Kidney capillary endothelial cell (primary cell): ENCODE data around the gene PRDM1.
"Not testable (repeated sequence)": the region's sequence is repeated elsewhere in the genome, so short reads cannot be mapped to it uniquely, and the experiment has no call there.

Source experiments
- DNase-seq: peaks from one replicate; pipeline ENCODE4 v3.0.0-alpha.2; 2018; ENCODE audit warnings: low spot score

Gene PRDM1

DNA sequence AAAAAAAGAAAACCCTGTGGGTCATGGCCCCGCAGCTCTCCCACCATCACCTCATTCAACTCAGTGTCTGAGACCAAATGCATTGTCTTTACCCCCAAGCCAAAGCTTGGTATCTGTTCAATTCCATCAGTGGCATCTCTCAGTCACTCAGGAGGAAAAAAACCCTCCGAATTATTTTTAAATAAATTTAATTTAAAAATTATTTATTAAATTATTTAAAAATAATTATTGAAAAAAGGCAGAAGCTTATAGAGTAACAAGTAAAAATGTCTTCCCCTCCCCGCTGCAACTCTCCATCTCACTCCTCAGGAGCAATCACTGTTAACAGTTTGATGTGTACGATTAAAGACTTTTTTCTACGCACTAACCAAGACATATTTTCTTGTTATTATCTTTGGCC is 50.7 kb downstream of the PRDM1 start:
- no peak for DNase-seq

DNA sequence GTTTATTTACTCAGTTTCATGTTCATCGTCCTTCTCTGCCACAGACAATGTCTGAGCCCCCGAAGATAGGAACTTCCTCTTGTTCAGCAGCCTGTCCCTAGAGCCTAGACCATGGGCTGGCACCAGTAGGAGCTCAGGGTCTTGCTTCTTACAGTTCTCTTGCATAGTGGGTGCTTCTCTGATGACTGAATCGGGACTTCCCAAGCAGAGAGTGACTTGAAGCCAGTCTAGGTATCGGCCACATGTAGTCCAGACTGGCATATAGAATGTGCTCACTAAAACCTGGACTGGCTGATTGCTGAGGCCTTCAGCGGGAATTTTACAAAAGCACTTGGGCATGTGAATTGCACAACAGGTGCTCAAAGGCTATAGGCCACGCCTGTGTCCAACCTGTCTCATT is 52.0 kb downstream of the PRDM1 start:
- no peak for DNase-seq

DNA sequence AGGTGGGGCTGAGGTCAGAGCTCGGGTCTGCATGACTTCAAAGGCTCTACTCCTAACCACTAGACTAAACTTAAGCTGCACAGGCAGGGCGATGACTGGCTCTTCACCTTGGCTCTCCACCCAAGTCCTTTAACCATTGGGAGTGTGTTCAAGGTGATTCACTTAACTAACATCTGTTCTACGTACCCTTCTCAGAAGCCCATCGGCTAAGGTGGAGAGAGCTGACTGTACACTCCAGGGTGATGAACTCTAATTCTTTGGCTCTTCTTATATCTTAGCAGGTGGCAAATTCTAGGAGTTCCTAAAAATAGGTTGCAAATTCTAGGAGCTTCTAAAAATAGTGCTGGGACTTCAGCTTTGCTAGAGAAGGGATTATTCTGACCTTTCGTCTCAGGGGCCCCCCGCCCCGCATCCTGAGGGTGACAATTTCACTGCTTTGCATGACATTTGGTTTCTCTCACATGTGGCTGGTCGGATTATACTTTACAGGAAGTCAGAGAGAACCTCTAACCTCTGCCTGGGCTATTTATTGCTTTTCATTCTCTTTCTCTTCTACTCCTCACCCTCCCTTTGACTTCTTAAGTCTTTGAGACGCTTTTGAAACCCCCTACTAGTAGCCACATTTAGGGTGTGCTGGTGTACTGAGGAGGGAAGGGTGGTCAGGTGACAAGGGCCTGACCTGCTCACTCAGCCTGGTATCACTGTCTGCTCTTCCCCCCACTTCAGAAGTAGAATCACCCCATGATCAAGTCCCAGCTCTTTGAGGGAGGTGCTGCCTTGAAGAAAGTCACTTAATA is 55.5 kb downstream of the PRDM1 start:
- DNase-seq, result no peak

DNA sequence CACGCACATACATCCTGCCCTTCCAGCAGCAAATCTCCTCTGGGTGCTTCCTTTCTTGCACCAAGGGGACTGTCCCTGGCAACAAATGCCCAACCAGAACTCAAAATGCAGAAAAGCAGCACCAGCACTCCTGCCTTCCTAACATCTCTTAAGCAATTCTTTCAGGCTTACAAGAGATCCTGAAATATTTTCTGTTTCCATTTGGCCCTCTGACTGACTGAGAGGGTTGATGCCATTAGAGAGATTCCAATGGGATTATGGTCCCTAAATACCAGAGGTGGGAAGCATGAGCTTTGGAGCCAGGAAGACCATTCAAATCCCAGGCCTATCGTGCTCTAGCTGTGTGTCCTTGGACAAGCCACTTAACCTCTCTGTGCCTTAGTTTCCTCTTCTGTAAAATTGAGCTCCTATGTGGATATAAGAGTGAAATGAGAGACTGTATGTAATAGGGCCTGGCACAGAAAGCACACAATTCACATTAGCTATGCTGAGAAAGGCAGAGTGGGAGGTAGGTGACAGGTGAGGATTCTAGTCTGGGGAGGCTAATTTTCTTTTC is 56.8 kb downstream of the PRDM1 start:
- no peak for DNase-seq

DNA sequence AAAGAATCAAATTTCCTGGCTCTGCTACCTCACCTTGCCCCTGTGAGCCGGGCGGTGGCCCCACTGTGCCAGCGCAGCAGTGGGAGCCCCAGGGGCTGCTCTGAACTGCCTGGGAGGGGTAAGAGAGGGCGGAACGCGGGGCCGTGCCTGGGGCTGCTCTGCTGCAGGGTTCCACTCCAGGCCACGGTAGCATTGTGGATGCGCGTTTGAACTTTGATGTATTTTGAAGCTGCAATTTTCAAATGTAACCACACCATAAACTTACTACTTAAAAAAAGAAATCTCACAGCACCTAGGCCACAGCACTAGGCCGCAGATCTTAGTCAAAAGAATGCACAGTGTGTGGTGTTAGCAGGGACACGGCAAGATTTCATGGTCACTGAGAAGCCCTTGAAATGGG is 57.5 kb downstream of the PRDM1 start:
- DNase-seq, result no peak

DNA sequence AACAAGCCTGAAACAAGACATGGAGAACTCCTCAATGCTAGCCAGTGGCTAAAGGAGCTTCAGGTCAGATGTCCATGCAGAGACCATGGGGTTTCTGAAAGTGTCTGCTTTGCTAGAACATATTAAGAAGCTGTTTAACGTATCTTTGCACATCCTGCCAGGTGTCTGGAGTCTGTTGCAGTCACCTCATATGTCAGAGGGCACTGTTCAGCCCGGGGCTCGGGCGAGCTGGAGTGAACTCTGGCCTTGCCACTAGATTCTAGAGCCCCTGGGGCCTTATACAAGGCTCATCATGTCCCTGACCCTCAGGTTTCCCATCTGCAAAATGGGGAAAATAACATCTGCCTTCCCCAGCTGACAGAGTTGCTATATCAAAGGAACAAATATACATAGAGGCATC is 59.0 kb downstream of the PRDM1 start:
- DNase-seq, result no peak

DNA sequence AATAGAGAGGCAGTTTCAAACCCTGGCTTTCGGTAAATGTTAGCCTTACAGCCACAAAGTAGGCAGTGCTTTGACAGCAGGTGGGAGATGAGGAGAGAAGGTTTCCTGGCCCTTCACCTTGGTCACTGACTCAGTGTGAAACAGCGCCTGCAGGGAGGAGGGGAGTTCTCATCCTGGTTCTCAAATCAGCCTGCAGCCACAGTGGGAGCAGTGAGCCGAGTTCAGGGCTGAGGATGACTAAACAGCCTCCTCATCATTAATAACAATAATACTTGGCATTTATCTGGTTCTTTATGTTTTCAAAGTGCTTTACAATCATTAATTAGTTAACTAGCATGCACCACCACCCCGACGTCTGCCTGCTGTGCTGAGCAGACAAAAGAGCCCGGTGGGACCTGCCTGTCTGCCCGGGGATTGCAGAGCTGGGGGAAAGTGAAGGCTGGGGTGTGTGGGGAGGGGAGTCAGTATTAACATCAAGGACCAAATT is 59.6 kb downstream of the PRDM1 start:
- DNase-seq, result no peak

DNA sequence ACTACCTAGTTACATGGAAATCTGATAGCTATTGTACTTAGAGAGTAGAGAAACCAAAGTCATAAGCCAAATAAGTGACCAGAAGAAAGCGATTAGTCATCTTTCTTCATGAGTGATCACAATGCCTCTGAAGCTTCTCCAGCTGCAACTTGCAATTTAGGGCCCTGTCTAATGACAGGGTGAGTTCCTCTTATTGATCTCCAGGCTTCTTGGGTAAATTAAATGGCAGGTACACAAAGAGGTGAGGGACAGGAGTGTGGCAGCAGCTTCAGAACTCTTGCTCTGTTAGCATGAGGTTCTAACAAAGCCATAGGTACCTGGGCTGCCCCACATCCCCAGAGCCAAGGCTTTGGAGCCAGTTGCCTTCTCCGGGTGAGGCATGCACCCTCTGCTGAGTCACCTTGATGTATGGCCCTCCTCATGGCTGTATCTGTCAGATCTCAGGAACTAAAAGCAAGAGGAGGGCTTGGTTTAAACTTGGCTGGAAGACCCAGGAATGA is 60.8 kb downstream of the PRDM1 start:
- no peak for DNase-seq

DNA sequence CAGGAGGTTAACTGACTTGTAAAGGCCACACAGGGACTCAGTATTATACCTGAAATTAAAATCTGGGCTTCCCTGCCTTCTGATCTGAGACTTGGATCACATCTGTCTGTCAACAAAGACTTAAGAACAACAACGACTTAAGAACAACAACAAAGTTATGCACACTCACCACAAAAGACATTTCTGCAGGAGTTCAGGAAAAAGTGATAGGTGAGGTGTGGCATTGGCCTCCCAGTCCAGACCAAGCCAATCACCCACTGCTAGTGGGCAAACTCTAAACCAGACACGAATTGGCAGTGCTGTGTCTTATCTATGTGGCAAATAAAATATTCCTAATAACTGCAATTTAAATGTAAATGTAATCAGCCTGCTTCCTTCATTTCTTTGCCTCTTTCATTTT is 61.3 kb downstream of the PRDM1 start:
- DNase-seq, result no peak

DNA sequence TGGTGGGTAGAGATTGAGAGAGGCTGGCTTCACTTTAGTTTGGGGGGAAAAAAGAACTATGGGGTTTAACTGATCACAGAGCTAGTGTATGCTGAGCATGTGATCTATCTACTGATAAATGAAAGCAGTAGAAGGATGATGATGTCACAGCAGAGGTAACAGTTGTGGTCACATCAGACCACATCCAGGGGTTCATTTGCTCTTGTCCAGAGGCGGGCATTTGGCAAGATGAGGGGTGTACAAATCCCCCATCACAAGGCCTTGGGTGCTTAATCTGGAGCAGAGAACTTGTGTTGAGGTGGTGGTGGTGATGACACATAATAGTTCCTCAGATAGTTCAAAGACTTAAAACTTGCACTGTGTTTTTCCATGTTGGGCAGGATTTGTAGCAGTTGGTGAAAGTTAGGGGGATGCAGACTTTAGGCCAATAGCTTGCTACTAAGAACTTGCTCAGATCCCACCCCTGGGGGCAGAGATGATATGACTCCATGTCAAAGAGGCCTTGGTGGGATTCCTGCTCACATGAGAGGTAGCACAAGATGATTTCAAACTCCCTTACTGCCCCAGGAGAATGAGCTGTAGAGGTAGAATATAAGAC is 63.4 kb downstream of the PRDM1 start:
- no peak for DNase-seq

DNA sequence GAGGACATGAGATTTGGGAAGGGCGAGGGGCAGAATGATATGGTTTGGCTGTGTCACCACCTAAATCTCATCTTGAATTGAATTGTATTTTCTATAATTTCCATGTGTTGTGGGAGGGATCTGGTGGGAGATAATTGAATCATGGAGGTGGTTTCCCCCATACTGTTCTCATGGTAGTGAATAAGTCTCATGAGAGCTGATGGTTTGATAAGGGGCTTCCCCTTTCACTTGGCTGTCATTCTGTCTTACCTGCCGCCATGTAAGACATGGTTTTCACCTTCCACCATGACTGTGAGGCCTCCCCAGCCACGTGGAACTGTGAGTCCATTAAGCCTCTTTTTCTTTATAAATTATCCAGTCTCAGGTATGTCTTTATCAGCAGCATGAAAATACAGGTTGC is 66.3 kb downstream of the PRDM1 start:
- DNase-seq, result not testable (repeated sequence)

DNA sequence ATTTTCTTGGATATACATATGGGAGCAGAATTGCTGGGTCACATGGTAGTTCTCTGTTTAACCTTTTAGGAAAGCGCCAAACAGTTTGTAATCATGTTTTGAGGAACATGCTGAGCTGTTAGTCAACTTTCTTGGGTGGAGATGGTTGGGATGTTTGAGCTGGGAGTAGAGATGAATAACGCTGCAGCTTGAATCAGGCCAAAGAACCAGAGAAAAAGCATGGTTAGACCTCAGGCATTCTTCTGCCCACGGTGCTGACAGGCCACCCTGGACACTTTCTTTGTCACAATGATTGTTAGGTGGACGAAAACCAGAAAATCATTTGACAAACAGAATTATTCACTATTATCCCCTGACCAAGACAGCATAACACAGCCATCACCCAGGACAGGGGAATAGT is 66.8 kb downstream of the PRDM1 start:
- DNase-seq, result no peak

DNA sequence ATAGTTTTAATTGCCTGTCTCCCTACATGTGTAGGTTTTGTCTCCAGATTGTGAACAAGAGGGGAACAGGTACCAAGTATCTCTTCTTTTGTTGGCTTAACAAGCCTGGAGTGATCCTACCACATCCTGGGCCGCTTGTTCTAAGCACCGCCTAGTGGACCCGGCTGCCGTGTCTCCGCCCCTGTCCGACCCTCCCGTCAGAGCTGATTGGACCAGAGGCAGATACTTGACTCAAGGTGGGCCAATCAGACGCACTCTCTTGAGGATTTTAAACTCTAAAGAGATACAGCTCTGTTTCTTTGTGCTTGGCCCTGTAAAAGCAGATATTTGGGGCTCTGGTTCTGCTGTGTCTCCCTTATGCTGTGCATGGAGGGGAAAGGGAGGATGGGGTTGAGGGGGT is 68.2 kb downstream of the PRDM1 start:
- no peak for DNase-seq

DNA sequence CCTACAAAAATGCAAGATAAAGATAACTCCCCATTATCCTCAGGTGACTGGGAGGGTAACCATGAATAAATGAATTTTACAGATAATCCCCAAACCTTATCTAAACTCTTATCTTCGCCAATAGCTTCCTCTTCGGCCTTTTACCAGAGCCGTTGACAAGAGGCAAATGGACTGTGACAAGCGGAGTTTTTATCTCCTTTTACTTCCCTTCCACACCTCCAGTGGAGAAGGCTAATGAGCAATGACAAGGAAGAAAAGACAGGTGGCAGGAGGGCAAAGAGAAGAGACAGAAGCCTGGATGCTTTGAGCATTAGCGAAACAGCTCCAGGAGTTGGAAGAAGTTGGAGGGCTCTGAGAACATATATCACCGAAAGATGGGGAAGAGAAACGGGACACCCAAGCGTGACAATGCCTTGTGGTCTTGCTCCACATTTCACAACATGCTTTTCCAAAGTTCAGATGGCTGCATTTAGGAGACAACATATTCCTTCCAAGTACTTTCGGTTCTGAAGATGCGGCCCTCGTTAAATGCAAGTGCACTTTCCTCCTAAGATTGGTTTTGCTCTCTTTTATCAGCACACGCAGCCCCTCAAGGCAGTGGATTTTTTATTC is 69.2 kb downstream of the PRDM1 start:
- DNase-seq, result no peak

DNA sequence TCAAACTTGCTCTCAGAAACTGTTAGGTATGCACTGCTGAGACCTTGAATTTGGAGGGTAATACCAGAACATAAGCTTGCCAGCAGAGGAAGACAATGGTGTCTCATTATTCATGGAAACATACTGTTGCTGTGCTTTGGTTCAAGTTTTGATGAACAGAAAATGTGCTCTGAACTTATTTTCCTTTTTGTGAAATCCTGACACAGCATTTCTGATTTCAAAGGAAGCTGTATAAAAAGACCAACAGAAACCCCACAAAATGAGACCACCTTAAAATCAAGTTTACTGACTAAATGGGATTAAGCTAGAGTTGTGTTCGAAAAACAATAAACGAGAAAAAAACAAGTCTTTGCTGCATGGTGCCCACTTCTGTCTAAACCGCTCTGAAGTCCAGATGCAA is 70.3 kb downstream of the PRDM1 start:
- DNase-seq, result no peak

DNA sequence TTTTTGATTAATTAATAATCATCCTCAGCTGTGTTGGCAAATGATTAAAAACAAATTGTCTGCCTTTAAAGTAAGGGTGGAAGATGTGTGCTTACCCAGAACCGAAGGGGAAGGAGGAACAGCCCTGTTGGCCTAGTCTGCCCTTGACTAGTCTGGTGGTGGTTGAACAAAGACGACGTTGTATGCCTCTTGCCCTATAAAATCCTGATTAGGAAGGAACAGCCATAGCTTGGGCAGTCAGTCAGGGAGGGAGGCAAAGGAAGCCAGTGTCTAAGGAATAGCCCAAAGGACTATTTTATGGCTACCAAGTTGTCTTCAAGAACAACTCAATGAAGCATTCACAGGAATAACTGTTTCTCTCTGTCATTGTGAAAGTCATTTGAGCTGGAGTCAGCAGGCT is 70.7 kb downstream of the PRDM1 start:
- DNase-seq, result no peak

DNA sequence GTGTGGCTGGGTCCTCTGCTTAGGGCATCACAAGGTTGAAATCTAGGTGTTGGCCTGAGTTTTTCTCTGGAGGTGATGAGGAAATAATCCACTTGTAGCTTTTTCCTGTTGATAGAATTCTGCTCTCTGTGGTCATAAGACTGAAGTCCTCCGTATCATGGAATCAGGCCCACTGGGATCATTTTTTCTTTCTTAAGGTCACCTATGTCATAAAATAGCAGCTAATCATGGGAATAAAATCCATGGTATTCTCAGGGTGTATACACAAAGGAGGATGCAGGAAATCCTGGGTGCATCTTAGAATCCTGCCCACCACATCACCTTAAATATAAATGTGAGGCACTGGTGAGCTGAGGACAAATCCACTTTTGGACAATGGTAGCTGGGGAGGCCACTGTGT is 72.7 kb downstream of the PRDM1 start:
- no peak for DNase-seq
